GM13976 (cell line): Measurements from ENCODE around the gene ROR2.

Experiments
- DNase-seq: peaks from one replicate; pipeline ENCODE4 v3.0.0; 2012; ENCODE audit warnings: low spot score
- in situ Hi-C: fragments of 300-500 bp; cut with MboI; formaldehyde crosslinking; loops from one replicate; pipeline ENCODE4 v1.12.0; 2022; ENCODE audit warnings: low sequenced_read_pairs, mixed read lengths, inconsistent platforms; ENCODE audit not compliant: unreplicated experiment
- TF ChIP-seq, protein P1 (sequence below): IDR thresholded peaks from 2 replicates; pipeline ENCODE4 v1.5.1; 2012; ENCODE audit warnings: borderline replicate concordance, mild to moderate bottlenecking; ENCODE audit not compliant: insufficient read depth; ENCODE audit errors: extremely low read depth, missing control alignments, control extremely low read depth

Gene ROR2

DNA sequence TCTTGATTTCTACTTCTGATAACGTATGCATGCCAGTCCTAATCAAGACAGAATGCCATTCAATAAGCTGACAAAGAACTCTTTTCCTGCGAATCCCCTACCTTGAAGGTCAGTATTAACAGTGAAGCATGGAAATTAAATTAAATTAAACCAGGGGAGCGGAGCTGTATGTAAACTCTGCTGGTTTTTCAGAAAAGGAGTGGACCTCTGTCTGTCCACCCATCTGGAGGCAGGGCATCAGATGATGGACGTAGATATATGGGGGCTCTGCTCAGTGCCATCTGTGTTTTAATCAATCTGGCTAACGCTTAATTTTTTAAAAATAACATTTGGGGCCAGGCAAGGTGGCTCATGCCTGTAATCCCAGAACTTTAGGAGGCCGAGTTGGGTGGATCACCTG lies 101.9 kb downstream of the ROR2 start:
- TF ChIP-seq, protein P1, sequence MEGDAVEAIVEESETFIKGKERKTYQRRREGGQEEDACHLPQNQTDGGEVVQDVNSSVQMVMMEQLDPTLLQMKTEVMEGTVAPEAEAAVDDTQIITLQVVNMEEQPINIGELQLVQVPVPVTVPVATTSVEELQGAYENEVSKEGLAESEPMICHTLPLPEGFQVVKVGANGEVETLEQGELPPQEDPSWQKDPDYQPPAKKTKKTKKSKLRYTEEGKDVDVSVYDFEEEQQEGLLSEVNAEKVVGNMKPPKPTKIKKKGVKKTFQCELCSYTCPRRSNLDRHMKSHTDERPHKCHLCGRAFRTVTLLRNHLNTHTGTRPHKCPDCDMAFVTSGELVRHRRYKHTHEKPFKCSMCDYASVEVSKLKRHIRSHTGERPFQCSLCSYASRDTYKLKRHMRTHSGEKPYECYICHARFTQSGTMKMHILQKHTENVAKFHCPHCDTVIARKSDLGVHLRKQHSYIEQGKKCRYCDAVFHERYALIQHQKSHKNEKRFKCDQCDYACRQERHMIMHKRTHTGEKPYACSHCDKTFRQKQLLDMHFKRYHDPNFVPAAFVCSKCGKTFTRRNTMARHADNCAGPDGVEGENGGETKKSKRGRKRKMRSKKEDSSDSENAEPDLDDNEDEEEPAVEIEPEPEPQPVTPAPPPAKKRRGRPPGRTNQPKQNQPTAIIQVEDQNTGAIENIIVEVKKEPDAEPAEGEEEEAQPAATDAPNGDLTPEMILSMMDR = no peak
- in situ Hi-C loops = no loop called here
- no peak for DNase-seq

DNA sequence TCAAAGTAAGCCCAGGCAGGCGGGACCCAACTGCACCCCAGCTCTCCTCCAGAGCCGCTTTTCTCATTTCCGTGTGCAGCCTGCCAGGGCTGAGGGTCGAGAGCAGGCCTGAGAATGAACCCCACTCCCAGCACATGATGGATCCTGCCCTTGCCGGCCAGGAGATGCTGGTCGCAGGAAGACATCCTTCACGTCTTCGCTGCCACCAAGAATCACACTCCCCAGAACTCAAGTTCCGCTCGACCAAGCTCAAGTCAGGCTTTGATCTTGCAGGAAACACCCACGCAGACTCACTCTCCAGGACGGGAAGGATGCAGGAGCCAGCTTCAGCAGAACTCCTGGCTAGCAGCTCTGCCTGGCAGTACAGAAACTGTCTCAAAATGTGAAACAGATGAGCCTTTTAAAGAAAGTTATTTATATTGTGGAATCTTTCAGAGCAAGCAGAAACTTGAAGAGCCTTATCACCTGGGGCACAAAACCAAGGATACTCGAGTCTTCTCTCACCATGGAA lies 102.4 kb downstream of the ROR2 start:
- in situ Hi-C loops = no loop called here
- DNase-seq = no peak
- TF ChIP-seq, protein P1 = no peak

DNA sequence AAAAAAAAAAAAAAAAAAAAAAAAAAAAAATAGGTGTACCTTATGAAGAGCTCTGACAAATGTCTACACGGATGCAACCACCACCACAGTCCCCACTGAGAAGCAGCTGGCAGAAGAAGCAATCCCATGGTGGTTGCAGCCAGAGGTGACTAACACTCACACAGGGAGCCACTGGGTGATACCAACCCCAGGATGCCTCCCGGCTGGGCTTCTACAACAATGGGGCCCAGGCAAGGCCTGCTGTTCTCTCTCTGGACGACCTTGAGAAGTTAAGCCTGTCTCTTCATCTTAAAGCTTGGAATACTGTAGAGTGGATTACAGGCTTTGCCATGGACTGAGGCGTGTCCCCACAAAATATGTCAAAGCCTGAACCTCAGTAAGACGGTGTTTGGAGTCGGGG lies 104.1 kb downstream of the ROR2 start:
- in situ Hi-C loops = no loop called here
- TF ChIP-seq, protein P1 = no peak
- DNase-seq = no peak

DNA sequence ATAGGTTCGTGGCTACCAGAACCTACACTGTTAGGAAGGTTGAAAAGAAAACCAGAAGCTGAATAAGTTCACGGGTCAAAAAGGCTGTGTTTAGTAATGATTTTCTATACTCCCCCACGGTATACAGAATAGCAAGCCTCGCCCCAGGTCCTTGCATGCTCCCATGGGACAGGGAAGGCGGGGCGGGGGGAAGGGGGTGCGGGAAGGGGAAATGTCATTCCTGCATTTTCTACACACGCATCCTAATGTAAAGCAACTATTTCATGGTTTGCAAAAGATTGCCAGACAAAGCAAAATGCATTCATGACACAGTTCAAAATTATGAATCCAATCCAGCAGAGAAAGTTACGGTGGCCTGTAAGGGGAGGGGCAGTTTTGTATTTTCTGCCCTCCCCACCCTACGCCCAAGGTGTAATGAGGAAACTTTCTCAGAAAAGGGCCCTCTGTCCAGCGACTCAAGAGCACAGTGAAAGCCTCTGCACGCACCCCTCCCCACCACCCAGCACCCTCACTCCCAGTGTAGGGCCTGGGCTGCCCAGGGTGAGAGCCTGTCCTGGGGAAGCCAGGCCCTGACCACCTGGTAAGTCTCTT lies 105.2 kb downstream of the ROR2 start:
- in situ Hi-C loops = no loop called here
- TF ChIP-seq, protein P1 = no peak
- DNase-seq = no peak

DNA sequence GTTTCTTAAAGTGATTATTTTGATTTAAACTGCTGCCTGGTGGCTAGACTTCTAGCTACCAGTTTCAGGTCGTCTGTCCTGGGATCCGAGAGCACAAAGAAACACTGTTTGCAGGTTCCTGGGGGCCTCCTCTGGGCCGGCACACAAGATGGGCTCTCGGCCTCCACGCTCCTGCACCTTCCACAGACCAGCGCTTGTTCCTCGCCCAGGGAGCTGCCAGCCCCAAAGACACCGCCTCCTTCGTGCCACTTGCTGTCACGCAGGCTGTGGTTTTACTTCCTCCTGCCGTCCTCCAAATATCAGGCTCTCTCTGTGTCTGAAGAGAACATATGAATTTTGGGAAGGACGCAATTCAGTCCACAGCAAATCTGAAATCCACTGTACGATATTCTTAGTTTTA lies 105.8 kb downstream of the ROR2 start:
- no peak for DNase-seq
- in situ Hi-C loops = no loop called here

DNA sequence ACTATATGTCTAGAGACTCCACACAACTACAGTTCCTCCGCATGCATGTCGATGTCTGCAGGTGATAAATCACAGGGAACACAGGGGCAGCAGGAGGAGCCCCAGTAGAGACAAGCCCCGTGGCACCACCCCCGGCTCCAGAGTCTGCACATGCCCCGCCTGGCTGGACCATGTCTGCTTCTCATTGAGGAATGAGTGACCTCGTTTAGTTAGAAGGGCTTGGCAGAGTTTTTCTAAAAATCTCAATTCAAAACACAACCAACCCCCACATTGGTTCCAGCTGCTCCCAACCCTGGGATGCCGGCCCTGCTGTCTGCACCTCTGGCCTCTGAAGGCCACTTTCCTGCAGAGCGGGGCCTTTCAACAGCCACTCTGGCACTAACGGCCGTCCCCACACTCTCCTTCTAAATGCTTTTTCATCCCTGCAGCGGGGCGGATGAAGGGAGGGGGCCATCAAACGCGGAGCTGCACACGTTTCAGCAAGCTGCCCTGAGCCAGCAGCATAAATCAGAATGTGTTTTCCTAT lies 106.3 kb downstream of the ROR2 start:
- in situ Hi-C loops = no loop called here
- TF ChIP-seq, protein P1 = no peak
- no peak for DNase-seq

More for the DNA sequence above, 105.8 kb downstream of the ROR2 start:
- TF ChIP-seq, protein P1 = no peak
